Transverse colon (tissue), 3 donors: ENCODE results near the gene REV3L.

Source experiments
- POLR2A ChIP-seq: fragments of 450-650 bp; IDR thresholded peaks from one replicate; pipeline ENCODE4 v1.6.1; 2016; ENCODE audit warnings: antibody characterized with exemption, mild to moderate bottlenecking, moderate library complexity
- TF ChIP-seq, protein P1 (sequence below), 5 experiments: fragments of 200-600 bp in 3 of 5; fragments of 450-650 bp in 2 of 5; sonication (generic) in 3 of 5; IDR thresholded peaks; 1 replicate in 2 of 5; 2 replicates in 3 of 5; pipeline ENCODE4 v1.5.1; 2016 to 2017; ENCODE audit warnings: antibody characterized with exemption in 5 of 5, inconsistent platforms in 3 of 5, mild to moderate bottlenecking in 2 of 5, moderate library complexity in 1 of 5

DNA sequence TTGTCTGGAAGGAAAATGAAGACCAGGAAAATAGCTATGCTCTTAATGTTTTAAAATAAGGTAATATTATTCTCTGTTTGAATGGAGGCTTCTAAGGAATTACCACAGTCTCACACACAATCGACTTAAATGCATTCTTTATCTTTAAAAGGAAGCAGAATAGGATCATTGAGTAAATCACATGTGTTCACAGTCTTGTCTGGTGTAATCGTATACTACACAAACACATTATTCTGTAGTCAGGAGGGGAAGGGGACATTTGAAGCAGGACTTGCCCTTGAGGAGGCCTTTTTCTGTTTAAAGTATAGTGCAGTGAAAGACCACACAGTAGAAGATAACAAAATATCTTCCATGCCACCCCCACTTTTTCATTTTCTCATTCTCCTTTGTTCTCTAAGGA is 20.6 kb upstream of the REV3L start:
- TF ChIP-seq, protein P1, sequence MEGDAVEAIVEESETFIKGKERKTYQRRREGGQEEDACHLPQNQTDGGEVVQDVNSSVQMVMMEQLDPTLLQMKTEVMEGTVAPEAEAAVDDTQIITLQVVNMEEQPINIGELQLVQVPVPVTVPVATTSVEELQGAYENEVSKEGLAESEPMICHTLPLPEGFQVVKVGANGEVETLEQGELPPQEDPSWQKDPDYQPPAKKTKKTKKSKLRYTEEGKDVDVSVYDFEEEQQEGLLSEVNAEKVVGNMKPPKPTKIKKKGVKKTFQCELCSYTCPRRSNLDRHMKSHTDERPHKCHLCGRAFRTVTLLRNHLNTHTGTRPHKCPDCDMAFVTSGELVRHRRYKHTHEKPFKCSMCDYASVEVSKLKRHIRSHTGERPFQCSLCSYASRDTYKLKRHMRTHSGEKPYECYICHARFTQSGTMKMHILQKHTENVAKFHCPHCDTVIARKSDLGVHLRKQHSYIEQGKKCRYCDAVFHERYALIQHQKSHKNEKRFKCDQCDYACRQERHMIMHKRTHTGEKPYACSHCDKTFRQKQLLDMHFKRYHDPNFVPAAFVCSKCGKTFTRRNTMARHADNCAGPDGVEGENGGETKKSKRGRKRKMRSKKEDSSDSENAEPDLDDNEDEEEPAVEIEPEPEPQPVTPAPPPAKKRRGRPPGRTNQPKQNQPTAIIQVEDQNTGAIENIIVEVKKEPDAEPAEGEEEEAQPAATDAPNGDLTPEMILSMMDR (IDR thresholded peaks at IDR 0.05), result no peak
- TF ChIP-seq POLR2A, result no peak
